UCSD-AML1 (cell line): ENCODE data around the gene ZNF638.

Source experiments
- DNase-seq: peaks from one replicate; lab custom pipeline; 2025; ENCODE audit not compliant: unreplicated experiment; lab: John Stamatoyannopoulos, UW

The ZNF638 gene

DNA sequence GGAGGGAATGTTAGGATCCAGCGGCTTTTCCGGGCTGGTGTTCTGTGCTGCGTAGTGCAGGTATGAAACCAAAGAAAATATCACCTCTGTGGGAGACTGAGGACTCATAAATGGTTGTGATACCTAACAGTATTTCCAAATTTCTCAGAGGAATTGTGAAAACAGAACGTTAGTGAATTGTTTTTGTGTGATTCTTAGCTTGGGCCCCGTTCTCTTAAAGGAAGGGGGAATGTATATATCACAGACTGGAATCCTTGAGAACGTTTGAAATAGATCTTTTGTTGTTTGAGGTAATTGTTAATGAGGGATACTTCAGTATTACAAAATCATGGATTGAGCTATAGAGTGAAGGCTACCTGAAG is 834 bp downstream of the ZNF638 start:
- DNase-seq: no peak

DNA sequence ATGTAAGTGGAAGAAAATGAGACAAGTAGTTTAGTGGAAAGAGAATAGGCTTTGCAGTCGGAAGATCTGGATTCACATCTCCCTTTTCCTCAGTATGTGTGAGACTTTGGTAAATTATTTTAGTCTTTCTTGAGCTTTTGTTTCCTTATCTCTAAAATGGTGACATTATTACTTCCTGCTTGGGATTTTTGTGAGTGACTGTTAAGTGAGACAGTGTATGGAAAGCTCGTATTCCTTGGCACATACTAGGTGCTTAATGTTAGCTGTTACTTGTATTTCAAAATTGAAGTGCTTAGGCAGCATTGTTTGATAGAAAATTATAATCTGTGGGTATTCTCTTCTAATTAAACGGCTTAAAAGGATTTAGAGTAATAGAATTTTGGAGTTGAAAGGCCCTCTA is 2.0 kb downstream of the ZNF638 start:
- DNase-seq: no peak

- DNase-seq: no peak
Observed at GRCh38 chr2:71336384-71336783, 4.8 kb downstream of the ZNF638 start.

DNA sequence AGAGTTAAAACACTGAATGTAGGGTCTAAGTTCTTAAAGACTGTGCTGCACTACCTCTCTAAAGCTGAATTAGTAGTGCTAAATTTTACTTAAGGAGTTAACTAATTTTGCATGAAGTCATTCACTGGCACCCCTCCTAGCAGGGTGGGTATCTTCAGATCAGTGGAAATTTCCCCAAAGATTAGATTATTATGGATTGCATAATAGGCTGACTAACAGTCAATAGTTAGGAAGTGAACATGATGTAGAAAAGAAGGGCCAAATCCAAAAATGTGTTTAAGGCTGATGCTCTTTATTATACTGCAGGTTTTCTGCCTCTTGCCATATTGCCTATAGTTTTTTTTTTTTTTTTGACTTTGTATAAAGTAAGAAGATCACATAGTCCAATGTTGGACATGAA is 5.2 kb downstream of the ZNF638 start:
- DNase-seq: no peak

DNA sequence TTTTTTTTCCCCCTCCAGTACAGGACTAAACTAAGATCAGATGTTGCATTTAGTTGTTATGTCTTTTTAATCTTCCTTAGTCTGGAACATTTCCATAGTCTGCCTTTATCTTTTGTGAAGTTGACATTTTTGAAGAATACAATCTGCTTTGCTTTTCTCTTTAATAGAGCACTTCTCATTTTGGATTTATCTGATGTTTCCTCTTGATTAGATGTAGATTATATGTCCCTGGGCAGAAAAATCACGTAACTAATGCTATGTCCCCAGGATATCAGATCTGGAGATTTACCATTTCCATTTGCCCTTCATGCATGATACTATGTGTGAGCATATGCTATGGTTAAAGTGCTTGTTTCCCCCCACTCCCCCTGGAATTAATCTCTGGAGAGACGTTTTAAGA is 6.2 kb downstream of the ZNF638 start:
- no peak for DNase-seq

DNA sequence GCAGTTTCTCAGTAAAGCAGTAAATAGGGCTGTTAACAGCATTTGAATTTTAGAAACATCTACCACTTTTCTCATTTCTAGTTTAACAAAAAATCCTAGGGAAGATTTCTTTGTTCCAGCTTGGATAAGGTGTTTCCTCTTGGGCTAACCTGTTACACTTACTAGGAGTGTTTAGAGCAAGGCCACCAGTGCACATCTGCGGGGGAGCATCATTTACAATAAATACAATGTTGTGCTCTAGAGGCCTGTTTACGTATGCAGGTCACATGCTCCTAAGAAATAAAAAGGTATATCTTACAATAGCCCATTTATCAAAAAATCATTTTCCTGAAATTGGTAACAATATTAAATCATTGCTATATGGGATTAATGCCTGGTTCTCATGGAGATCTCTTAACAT is 8.1 kb downstream of the ZNF638 start:
- no peak for DNase-seq

DNA sequence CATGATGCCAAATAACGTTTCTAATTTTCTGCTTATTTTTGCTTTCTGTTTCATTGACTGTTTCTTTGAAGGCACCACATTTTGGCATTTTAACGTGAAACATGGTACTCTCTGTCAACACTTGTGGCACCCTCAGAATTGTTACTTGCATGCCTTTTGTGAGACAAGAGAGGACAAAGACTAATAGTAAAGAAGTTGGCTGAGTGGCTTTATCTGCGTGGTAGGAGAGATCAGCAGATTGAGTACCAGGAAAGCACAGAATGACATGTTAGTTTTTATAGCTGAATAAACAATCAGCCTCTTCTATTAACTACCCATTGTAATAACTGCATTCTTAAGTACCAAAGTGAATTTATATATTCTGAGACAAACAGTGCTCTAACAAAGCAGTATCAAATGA is 8.6 kb downstream of the ZNF638 start:
- DNase-seq: no peak

DNA sequence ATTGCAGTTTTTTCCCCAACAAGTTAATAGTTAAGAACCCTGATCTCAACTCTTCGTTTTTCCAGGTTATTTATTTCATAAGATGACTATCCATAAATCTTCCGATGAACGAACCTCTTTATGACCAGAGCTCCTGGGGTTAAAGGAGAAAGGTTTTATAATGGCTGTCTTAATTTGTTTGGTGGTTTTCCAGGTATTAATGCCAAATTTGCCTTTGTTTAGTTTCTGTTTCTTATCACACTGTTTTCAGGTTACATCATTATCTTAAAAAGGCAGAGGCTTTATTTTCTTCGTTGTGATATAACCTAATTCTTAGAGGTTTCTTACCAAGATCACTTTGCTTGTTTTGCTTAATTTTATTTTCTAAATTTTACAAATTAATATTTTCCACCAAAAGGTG is 10.1 kb downstream of the ZNF638 start:
- no peak for DNase-seq

DNA sequence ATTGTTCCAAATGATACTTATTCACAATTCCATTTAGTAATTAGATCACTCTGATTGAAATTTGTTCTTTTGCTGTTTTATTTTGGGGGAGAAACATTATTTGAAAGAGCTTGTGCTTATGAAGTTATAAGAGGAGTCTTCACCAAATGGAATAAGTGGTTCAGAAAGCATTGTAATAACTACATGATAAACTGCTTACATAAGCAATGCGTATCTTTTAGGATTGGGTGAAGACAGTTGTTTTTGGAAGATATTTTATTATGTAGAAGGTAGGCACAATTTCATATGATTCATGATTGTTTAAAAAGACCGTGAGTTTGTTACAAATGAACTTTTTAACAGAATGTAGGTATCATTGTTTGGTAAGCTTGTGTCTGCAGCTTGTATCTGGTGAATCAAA is 14.5 kb downstream of the ZNF638 start:
- no peak for DNase-seq

DNA sequence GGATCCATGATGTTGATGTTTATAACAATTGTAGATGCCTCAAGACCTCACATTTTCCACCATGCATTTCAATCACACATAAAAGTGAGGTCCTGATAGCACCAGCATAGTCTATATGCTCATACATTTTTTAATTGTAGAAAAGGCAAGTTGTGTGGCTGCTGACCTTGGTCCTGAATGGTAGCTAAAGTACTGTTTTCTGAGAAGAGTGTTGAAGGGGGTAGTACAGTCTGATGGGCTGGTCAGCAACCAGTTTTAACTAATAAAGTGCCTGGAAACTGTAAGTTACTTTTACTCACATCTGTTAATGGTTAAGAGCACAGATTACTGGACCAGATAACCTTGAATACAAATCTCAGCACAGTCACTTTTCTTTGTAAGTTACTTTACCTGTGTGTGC is 15.9 kb downstream of the ZNF638 start:
- no peak for DNase-seq

GRCh38 chr2:71348302-71348701 is 16.7 kb downstream of the ZNF638 start:
- DNase-seq: no peak

DNA sequence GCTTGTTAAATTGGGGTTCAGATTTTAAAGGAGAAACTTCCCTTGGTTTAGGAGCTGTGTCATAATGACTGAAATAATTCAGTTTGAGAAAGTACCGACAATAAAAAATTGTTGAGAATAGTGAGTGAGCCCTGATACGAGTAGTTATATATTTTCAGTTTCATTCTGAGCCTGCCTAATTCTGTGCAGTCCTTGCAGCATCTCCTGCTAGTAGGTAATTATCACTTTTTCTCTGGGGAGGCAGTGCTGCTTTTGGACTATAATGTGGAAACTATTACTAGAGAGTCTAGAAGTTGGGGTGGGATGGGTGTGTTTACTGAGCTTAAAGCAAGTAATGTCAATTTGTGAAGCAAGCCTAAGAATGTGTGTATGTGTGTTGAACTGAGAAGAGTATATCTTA is 21.7 kb downstream of the ZNF638 start:
- no peak for DNase-seq

GRCh38 chr2:71358931-71359671 is 27.5 kb downstream of the ZNF638 start:
- no peak for DNase-seq

GRCh38 chr2:71360434-71360975 is 28.9 kb downstream of the ZNF638 start:
- DNase-seq: no peak

GRCh38 chr2:71361631-71362030 is 30.0 kb downstream of the ZNF638 start:
- DNase-seq: no peak

DNA sequence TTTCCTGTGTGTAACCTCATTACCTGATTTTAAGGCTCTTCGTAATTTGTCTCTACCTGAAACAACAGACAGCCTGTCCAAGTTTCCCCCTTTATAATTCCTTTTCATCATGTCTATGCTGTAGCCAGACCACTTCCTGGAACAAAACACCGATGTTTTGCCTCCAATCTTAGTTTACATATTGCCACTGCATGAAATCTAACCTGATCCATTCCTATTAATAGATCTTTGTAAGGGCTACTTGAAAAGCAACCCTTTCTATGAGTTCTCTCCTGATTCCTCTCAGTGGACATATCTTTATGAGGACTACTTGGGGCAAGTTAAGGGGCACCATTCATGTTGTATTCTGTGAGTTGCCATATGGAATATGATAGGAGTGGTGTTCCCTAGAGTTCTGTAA is 30.9 kb downstream of the ZNF638 start:
- no peak for DNase-seq

DNA sequence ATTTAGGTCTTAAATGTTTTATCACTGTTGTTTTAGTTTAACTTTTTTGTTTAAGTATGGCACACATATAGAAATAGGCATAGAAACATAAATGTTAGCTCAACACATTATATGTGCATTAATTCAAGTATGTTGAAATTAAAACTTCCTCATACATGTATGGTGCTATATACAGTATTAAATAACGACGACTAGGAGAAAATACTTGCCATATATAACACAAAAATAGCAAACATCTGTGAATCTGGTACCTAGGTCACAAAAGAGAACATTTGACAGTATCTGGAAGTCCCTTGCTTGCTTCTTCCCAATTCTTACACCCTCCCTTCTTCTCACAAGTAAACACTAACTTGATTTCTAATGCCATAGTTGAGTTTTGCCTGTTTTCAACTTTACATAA is 38.4 kb downstream of the ZNF638 start:
- no peak for DNase-seq

GRCh38 chr2:71372042-71372441 is 40.5 kb downstream of the ZNF638 start:
- DNase-seq: no peak

GRCh38 chr2:71379086-71379485 is 47.5 kb downstream of the ZNF638 start:
- DNase-seq: no peak

- DNase-seq: no peak
Observed at GRCh38 chr2:71380665-71381064, 49.1 kb downstream of the ZNF638 start.

GRCh38 chr2:71385012-71385411 is 53.4 kb downstream of the ZNF638 start:
- DNase-seq: no peak

DNA sequence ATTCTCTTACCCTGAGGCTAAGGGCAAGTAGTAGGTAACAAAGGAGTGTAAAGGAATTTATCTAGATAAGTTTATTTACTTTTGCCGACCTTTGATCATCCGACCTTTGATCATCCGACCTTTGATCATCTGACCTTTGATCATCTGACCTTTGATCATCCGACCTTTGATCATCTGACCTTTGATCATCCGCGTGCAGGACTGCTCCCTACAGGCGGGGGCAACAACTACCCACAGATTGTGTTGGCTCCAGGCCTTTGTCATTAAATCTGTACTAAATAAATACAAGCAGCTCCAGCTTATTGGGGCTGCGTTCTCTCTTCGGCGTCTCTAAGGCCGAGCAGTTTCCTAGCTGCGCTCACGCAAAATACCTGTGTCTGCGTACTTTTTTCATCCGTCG is 56.6 kb downstream of the ZNF638 start:
- no peak for DNase-seq

DNA sequence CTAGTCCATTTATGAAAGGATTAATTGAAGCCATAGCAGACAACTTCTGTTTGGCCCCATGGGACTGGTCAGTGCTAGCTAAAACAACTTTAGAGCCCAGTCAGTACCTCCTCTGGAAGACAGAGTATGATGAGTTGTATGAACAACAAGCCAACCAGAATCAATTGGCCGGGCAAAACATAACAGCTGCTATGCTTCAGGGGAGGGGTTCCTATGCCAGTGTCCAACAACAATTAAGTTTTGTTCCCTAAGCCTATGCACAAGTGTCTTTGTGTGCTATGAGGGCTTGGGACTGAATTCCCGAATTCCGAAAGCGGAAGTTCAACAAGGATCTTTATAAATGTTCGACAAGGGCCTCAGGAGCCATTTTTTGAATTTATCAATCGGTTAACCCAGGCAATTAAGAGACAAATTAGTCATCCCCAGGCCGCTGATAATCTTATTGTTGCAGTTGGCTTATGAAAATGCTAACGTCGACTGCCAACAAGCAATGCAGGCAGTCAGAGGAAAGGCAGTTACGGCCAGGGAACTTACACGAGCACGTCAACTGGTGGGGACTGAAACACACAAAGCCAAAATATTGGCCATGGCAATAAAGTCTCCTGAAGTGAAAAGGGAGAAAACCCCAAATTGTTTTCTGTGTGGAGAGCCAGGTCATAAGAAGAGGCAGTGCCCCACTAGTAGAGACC is 57.9 kb downstream of the ZNF638 start:
- DNase-seq: no peak
